GM18505 (cell line): Measurements from ENCODE around the gene ACTN1.

Experiments used
- ATAC-seq: cut with Tn5 transposase; IDR thresholded peaks from one replicate; pipeline ENCODE4 v1.9.1; 2021; ENCODE audit not compliant: unreplicated experiment
- POLR2A ChIP-seq: IDR thresholded peaks from 4 replicates; pipeline ENCODE4 v1.6.1; 2011; ENCODE audit warnings: borderline replicate concordance; ENCODE audit not compliant: insufficient read depth, insufficient read length; ENCODE audit errors: extremely low read depth

The ACTN1 gene

DNA sequence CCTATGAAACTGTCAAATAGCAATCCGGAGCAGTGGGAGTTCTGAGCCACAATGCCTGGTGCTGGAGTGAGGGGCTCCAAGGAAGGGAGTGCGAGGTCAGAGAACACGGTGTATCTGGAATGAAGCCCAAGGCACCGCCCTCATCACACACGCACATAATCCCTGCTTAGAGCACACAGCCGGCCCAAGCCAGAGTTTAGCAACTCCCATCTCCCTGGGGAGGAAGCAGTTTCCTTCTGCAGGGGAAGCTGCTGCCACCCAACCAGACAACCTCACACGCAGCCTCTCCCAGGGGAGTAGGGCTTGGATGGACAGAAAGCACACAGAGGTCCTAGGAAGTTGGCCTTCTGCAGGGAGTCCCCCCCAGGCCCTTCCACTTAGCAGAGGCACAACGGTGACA is 31.3 kb downstream of the ACTN1 start:
- ATAC-seq = no peak
- TF ChIP-seq POLR2A = no peak

GRCh38 chr14:68946489-68946822 is 32.6 kb downstream of the ACTN1 start:
- no peak for ATAC-seq
- no peak for TF ChIP-seq POLR2A

DNA sequence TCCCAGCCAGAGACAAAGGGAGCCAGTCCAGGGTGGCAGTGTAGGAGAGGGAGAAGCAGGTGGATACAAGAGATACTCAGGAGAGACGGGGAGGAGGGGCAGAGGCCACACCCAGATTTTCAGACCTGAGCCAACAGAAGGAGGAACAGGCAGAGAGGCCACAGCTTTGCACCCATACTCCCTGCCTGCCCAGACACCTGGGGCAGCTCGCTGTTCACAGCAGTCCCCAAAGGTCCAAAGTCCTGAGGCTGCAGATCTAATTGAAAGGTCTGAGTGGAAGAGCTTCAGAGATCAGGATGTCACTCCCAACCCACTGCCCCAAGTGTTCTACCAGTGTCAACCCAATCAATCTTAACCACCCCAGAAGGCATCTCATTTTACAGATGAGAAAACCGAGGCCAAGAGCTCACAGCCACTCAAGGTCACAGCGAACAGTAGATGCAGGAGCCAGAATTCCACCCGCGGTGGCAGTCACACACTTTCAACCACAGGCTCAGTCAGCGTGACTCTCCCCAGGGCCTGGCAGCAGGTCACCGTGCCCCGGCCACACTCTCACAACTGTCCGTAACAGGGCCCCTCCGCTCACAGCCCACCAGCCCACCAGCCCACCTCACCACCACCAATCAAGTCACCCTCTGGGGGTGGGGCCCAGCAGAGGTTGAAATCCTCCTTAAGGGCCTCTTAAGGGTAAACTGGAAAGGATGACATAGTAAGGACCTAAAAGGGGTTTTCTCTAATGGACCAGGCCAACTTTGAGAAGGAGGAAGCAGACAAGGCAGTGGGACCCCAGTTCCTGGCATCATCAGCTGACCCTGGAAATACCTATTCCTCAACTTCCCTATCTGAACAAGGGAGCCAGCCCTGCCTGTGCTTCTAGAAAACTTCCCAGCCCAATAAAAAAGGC is 33.3 kb downstream of the ACTN1 start:
- TF ChIP-seq POLR2A = no peak
- no peak for ATAC-seq

- TF ChIP-seq POLR2A = no peak
- no peak for ATAC-seq
These were observed 33.9 kb downstream of the ACTN1 start for GRCh38 chr14:68945190-68945584.

DNA sequence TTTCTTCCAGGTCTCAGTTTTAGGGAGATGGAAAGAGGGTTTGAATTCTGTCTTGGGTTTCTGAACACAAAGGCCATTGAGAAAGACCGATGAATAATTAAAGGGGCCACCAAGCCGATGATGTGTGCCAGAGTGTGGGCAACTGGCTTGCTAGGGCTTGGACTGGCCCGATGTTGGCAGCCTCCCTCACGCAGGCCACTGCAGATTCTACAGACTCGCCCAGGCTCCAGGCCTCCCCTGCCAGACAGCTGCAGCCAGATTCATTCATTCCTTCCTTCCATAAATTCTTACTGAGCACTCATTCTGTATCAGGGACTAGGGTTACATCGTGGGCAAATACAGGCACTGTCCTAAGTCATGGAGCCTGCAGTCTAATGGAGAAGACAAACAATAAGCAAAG is 34.9 kb downstream of the ACTN1 start:
- TF ChIP-seq POLR2A = no peak
- ATAC-seq = no peak

DNA sequence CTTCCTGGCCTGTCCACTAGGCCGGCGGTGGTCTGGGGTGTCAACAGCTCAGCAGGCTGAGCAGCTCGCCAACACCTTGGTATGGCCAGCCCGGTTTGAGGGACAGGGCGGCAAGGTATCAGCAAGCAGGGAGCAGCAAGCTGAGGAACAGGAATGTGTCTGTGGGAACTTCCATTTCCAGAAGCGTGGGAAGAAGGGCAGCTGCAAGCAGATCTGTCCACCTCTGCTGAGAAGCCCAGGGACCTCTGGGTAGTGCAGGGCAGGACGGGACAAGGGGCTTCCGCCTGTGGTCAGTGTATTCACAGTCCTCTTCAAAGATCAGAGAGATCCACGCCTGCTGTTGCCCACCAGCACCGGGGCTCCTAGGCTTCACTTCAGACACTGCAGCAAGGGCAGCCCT is 36.0 kb downstream of the ACTN1 start:
- TF ChIP-seq POLR2A = no peak

GRCh38 chr14:68942296-68943035 is 36.6 kb downstream of the ACTN1 start:
- TF ChIP-seq POLR2A = no peak
- ATAC-seq = no peak

More for the DNA sequence above, 36.0 kb downstream of the ACTN1 start:
- no peak for ATAC-seq

DNA sequence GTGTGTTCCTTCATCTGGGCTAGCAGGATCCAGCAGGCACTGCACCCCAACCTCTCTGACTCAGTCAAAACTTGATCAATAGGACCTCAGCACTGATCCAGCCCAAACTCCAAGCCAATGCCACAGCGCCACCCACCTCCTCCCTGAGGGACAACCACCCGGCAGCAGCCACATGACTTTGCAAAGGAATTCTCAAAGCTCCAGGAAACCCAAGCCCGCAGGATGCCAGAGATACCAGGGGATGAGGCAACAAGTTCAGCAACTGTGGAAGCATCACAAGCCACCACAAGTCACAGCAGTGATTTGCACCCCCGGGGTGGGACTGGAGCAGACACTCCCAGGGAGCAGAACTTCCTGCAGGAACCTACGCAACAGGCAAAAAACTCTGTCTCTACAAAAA is 37.3 kb downstream of the ACTN1 start:
- TF ChIP-seq POLR2A = no peak
- no peak for ATAC-seq

GRCh38 chr14:68940614-68941185 is 38.4 kb downstream of the ACTN1 start:
- no peak for TF ChIP-seq POLR2A

DNA sequence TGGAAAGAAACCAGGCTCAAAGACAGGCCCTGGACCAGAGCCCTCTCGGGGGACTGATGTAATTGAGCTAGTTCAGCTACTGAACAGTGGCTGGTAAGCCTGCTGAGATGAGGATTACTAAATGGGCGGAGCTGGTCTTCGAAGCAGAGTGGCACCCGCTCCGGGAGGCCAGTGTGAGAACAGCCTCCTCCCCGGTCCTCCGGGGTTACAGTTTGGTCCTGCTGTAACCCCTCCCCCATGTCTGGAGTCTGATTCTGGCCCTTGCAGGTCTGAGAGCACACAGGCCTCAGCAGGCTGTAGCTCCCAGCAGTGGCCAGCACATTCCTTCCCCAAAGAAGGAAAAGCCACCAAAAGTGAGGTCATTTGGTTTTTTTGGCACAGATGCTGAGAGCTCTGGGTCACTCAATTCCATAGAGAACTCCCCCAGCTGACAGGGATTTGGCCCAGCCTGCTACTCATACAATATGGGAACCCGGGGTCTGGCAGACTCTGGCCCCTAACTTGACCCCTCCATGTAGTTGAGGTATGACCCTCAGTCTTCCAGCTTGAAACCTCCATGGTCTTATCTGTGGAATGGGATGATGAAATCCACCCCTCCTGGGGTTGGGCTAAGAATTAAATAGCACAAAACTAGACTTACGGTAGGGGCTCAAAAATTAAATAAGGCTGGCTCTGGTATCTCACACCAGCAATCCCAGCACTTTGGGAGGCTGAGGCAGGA is 39.0 kb downstream of the ACTN1 start:
- no peak for ATAC-seq
- TF ChIP-seq POLR2A = no peak

More at GRCh38 chr14:68940614-68941185, 38.4 kb downstream of the ACTN1 start:
- no peak for ATAC-seq

DNA sequence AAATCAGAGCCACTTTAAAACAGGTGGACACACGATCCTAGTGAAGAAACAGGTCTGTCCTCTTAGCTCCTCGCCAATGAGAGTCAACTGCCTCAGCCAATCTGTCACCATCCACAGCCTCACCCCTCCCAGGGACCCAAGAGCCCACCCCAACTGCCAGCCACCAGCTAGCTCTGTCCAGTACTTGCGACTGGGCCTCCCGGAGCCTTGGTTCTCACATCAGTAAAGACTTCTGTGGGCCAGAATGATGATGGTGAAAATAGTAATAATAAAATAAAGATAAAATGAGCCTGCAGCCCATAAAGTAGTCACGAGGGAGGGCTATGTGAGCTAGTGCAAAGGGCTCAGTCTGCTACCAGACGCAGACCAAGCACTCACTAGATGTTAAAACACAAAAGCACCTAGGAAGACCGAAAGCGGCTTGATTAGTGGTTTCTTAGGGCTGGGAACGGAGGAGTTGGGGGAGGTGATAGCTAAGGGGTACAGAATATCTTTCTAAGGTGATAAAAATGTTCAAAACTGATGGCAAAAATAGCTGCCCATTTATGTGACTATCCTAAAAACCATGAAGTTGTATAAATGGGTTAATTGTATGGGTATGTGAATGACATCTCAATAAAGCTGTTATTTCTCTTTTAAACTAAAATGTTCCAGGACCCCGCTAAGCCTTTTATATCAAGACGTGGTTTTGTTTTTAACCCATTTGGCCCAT is 39.8 kb downstream of the ACTN1 start:
- ATAC-seq = no peak
- no peak for TF ChIP-seq POLR2A

- ATAC-seq = no peak
- no peak for TF ChIP-seq POLR2A
These were observed 40.6 kb downstream of the ACTN1 start for GRCh38 chr14:68938271-68939150.
